Endothelial cell of umbilical vein (primary cell): ENCODE measurements around the gene LITAF. TPM values are rescaled to one million over a fixed set of nuclear protein-coding genes. Genes with fewer than 3 reads are reported as not detected.

Experiments
- BruUV-seq: library from RNA; stranded (reverse); fragments of 400-500 nt; replicated peaks from 2 replicates; lab custom pipeline; 2021; lab: Mats Ljungman, UMichigan
- CTCF ChIA-PET: fragments of 300-600, 350-600 bp; sonication (Branson Sonifier 250); formaldehyde crosslinking; loops from one replicate; lab custom pipeline; 2021; ENCODE audit warnings: antibody characterized with exemption, inconsistent platforms; lab: Charles Lee
- POLR2A ChIA-PET: fragments of 300-600, 350-600 bp; sonication (Branson Sonifier 250); formaldehyde crosslinking; loops from one replicate; lab custom pipeline; 2021; ENCODE audit warnings: antibody characterized with exemption, inconsistent platforms; lab: Charles Lee
- DNase-seq: peaks from one replicate; pipeline ENCODE4 v3.0.0-alpha.2; 2011; ENCODE audit warnings: low read depth, low spot score
- FAIRE-seq: peaks from 2 replicates; lab custom pipeline; 2011; peaks lifted over from hg19 to GRCh38; lab: Jason Lieb, UNC
- H2AFZ ChIP-seq: 2 replicates; pipeline ENCODE4 v1.6.0; 2012; ENCODE audit warnings: low read depth, low read length, control low read depth, inconsistent platforms
- H3K27ac ChIP-seq: 2 replicates; pipeline ENCODE4 v1.5.1; 2011; ENCODE audit warnings: low read depth, mild to moderate bottlenecking, control low read depth, low read length, moderate library complexity; ENCODE audit not compliant: insufficient read depth
- H3K27me3 ChIP-seq, 2 experiments: 2 replicates each; pipeline versions ENCODE4 v1.6.0 to v1.6.1; 2011; ENCODE audit warnings: low read length in 2 of 2, mixed read lengths in 1 of 2; ENCODE audit not compliant: control insufficient read depth in 2 of 2, insufficient read depth in 2 of 2
- H3K36me3 ChIP-seq, 2 experiments: 2 replicates in 1 of 2; 3 replicates in 1 of 2; pipeline ENCODE4 v1.5.1; 2011; ENCODE audit warnings: low read length in 2 of 2, mild to moderate bottlenecking in 1 of 2, moderate library complexity in 1 of 2; ENCODE audit not compliant: control insufficient read depth in 2 of 2, insufficient read depth in 2 of 2; ENCODE audit errors: extremely low read depth in 1 of 2
- H3K4me1 ChIP-seq: 3 replicates; pipeline ENCODE4 v1.5.1; 2011; ENCODE audit warnings: mild to moderate bottlenecking, low read length; ENCODE audit not compliant: control insufficient read depth, insufficient read depth; ENCODE audit errors: extremely low read depth
- H3K4me2 ChIP-seq: 2 replicates; pipeline ENCODE4 v1.6.1; 2011; ENCODE audit warnings: low read length, control low read depth, mixed read lengths; ENCODE audit not compliant: insufficient read depth
- H3K4me3 ChIP-seq, 3 experiments: fragments of 200-600 bp in 1 of 3; sonication (generic), shearing (Covaris generic) in 1 of 3; replicated peaks in 1 of 3; 2 replicates each; pipeline ENCODE4 v1.5.1; 2011 to 2016; ENCODE audit warnings: control low read depth in 3 of 3, low read length in 3 of 3, mild to moderate bottlenecking in 2 of 3, inconsistent platforms in 1 of 3, low read depth in 1 of 3, moderate library complexity in 1 of 3; ENCODE audit not compliant: insufficient read depth in 1 of 3
- H3K79me2 ChIP-seq: 2 replicates; pipeline ENCODE4 v1.6.0; 2012; ENCODE audit warnings: low read length, inconsistent platforms; ENCODE audit not compliant: control insufficient read depth, insufficient read depth
- H3K9ac ChIP-seq: replicated peaks from 2 replicates; pipeline ENCODE3; 2011; ENCODE audit warnings: low read length, control low read depth; ENCODE audit not compliant: insufficient read depth; ENCODE audit errors: extremely low read depth
- H3K9me1 ChIP-seq: replicated peaks from 3 replicates; pipeline ENCODE4 v1.6.0; 2011; ENCODE audit warnings: mild to moderate bottlenecking, low read length; ENCODE audit not compliant: control insufficient read depth, insufficient read depth; ENCODE audit errors: extremely low read depth
- H3K9me3 ChIP-seq: replicated peaks from 2 replicates; pipeline ENCODE4 v1.5.1; 2012; ENCODE audit warnings: low read length, inconsistent platforms; ENCODE audit not compliant: control insufficient read depth, insufficient read depth
- H4K20me1 ChIP-seq: replicated peaks from 2 replicates; pipeline ENCODE3; 2011; ENCODE audit warnings: mild to moderate bottlenecking, low read length; ENCODE audit not compliant: control insufficient read depth, insufficient read depth; ENCODE audit errors: extremely low read depth
- EZH2 ChIP-seq: IDR thresholded peaks from 2 replicates; pipeline ENCODE4 v1.6.1; 2012; ENCODE audit warnings: borderline replicate concordance, low read depth, mild to moderate bottlenecking, moderate library complexity, low read length, inconsistent platforms; ENCODE audit not compliant: severe bottlenecking
- FOS ChIP-seq: IDR thresholded peaks from 2 replicates; pipeline ENCODE4 v1.6.1; 2011; ENCODE audit warnings: mild to moderate bottlenecking, low read length, moderate library complexity, borderline replicate concordance; ENCODE audit not compliant: insufficient read depth
- GATA2 ChIP-seq: IDR thresholded peaks from 2 replicates; pipeline ENCODE4 v1.7.0; 2011; ENCODE audit warnings: low read depth, mild to moderate bottlenecking, moderate library complexity, mixed read lengths, low read length; ENCODE audit not compliant: insufficient read length, insufficient read depth
- JUN ChIP-seq: IDR thresholded peaks from 2 replicates; pipeline ENCODE4 v1.6.1; 2011; ENCODE audit warnings: borderline replicate concordance, low read depth; ENCODE audit not compliant: insufficient read length, insufficient read depth
- MYC ChIP-seq: IDR thresholded peaks from one replicate; pipeline ENCODE4 v1.6.1; 2011; ENCODE audit warnings: mild to moderate bottlenecking, low read depth, low read length
- POLR2A ChIP-seq: IDR thresholded peaks from 2 replicates; pipeline ENCODE4 v1.6.1; 2012; ENCODE audit warnings: low read depth, mild to moderate bottlenecking, control low read depth, low read length
- POLR2AphosphoS5 ChIP-seq: IDR thresholded peaks from 2 replicates; pipeline ENCODE4 v1.6.1; 2012; ENCODE audit warnings: low read depth, mild to moderate bottlenecking, control low read depth, low read length, moderate library complexity; ENCODE audit not compliant: insufficient read depth
- dilution Hi-C: fragments of 300-500 bp; cut with MboI; formaldehyde crosslinking; loops from one replicate; pipeline ENCODE4 v1.15.0; 2019; ENCODE audit warnings: low sequenced_read_pairs; ENCODE audit not compliant: extremely low pct_ligation_motif_present
- intact Hi-C: fragments of 100-400 bp; cut with micrococcal nuclease; formaldehyde crosslinking; loops from one replicate; pipeline ENCODE4 v1.10.0; 2022
- polyA plus RNA-seq, 4 experiments: library from polyadenylated mRNA; depleted of rRNA in 3 of 4; stranded (reverse) in 3 of 4; unstranded in 1 of 4; fragments of >200 nt; gene quantifications; 2 replicates each; pipeline versions ENCODE4 v1.2.1 to v1.2.3, GENCODE V29; 2011 to 2012; ENCODE audit warnings: missing spikeins in 1 of 4
- total RNA-seq: library from RNA; stranded (reverse); gene quantifications from 2 replicates; pipeline ENCODE4 v1.2.3, GENCODE V29; 2021
- TF ChIP-seq, protein P1 (sequence below): IDR thresholded peaks from 2 replicates; pipeline ENCODE4 v1.6.1; 2011; ENCODE audit not compliant: insufficient read depth, insufficient read length
- TF ChIP-seq, protein P2 (sequence below), 2 donors: IDR thresholded peaks; 1 replicate in 1 of 2; 2 replicates in 1 of 2; pipeline ENCODE4 v1.5.1; 2011; ENCODE audit warnings: low read length in 2 of 2, mild to moderate bottlenecking in 2 of 2, moderate library complexity in 2 of 2, control low read depth in 1 of 2, inconsistent platforms in 1 of 2, low read depth in 1 of 2; ENCODE audit not compliant: insufficient read depth in 1 of 2; ENCODE audit errors: extremely low read depth in 1 of 2

The LITAF gene
- total and polyA plus RNA-seq, 2 donors (not counting 3 experiments of a cell fraction or from before 2014, with no cell fraction given): 15.2 to 27.2 TPM

DNA sequence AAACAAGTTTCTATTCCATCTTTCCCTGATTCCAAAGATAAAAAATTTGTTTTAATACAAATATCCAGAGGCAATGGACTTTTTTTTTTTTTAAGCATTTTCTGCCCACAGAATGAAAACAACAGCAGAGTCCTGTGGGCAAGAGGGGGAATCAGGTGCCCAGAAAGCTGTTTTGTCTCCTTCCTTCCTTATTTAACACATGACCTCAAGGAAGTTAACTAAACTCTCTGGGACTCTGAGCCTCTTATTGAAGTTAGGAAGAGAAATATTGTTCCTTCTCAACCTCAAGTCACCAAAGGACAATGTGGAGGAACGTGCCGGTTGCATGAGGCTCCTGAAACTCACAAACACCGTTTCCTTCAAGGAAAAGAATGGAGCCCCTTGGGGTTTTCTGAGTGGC, 34.9 kb downstream of the LITAF start:
- no peaks in the 10 kb centered on the region for H3K79me2 ChIP-seq
- H3K4me3 ChIP-seq: no peak overlapping the region
- H3K4me1 ChIP-seq: no peaks in the 10 kb centered on the region
- H4K20me1 ChIP-seq: no peaks in the 10 kb centered on the region
- H3K27ac ChIP-seq: no peak overlapping the region
- FAIRE-seq (no peak), DNase-seq (no peak)
- TF ChIP-seq EZH2 (no peak), POLR2AphosphoS5 (no peak), GATA2 (no peak), MYC (no peak), JUN (no peak), FOS (no peak), POLR2A (no peak)
- TF ChIP-seq, protein P1, sequence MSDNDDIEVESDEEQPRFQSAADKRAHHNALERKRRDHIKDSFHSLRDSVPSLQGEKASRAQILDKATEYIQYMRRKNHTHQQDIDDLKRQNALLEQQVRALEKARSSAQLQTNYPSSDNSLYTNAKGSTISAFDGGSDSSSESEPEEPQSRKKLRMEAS: no peak
- TF ChIP-seq, protein P2, sequence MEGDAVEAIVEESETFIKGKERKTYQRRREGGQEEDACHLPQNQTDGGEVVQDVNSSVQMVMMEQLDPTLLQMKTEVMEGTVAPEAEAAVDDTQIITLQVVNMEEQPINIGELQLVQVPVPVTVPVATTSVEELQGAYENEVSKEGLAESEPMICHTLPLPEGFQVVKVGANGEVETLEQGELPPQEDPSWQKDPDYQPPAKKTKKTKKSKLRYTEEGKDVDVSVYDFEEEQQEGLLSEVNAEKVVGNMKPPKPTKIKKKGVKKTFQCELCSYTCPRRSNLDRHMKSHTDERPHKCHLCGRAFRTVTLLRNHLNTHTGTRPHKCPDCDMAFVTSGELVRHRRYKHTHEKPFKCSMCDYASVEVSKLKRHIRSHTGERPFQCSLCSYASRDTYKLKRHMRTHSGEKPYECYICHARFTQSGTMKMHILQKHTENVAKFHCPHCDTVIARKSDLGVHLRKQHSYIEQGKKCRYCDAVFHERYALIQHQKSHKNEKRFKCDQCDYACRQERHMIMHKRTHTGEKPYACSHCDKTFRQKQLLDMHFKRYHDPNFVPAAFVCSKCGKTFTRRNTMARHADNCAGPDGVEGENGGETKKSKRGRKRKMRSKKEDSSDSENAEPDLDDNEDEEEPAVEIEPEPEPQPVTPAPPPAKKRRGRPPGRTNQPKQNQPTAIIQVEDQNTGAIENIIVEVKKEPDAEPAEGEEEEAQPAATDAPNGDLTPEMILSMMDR (IDR thresholded peaks at IDR 0.05; ENCODE audit: extremely low read depth in 1 of 2, insufficient read depth in 1 of 2, low read depth in 1 of 2, low read length in 2 of 2): no peak
- H3K4me2 ChIP-seq: no peak overlapping the region
- H3K9ac ChIP-seq: no peak overlapping the region
- H3K9me1 ChIP-seq: no peaks in the 10 kb centered on the region
- peaks cover 0 to 2% of the 10 kb centered on the region in 2 experiments for H3K36me3 ChIP-seq
- no peaks in the 10 kb centered on the region for H3K27me3 ChIP-seq
- intact Hi-C loops: no loop called here
- CTCF ChIA-PET: no interaction called here
- BruUV-seq: no TSS peak
- POLR2A ChIA-PET: no interaction called here
- no peak overlapping the region for H2AFZ ChIP-seq
- dilution Hi-C loops: no loop called here
- H3K9me3 ChIP-seq: no peaks in the 10 kb centered on the region
